ENCODE measurements around the gene ETV7.
"Not testable (repeated sequence)": the region's sequence is repeated elsewhere in the genome, so short reads cannot be mapped to it uniquely, and the experiment has no call there.

Gene ETV7

GRCh38 chr6:36339146-36339545 lies 48.3 kb downstream of the ETV7 start:
- no peak for DNase-seq (ENCODE audit: low read depth)

DNA sequence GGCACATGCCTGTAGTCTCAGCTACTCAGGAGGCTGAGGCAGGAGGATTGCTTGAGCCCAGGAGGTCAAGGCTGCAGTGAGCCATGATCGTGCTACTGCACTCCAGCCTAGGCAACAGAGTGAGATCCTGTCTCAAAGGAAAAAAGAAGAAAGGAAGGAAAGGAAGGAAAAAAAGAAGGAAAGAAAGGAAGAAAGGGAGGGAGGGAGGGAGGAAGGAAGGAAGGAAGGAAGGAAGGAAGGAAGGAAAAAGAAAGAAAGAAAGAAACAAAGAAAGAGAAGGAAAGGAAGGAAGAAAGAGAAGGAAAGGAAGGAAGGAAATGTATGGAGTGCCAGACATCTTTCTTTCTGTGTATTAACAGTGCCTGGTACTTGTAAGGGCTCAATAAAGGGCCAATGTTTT lies 49.2 kb downstream of the ETV7 start:
- DNase-seq (ENCODE audit: low read depth) = not testable (repeated sequence)

DNA sequence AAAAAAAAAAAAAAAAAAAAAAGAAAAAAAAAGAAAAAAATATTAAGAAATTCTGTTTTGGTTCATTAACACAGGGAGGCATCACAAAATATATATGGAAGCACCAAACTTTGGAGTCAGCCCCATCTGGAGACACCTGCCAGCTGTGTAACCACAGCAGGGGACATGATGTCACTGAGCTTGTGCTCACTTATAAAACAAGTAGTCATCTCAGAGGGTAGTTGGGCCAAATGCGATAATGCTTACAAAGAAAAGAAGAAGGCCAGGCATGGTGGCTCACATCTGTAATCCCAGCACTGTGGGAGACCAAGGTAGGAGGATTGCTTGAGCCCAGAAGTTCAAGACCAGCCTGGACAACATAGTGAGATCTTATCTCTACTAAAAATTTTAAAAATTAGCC lies 49.7 kb downstream of the ETV7 start:
- no peak for DNase-seq (ENCODE audit: low read depth)

GRCh38 chr6:36336779-36337241 lies 50.7 kb downstream of the ETV7 start, which contains the start of gene BNIP5:
Gene BNIP5 (minus strand): TSS chr6:36336888. CDS start chr6:36330690, 6,198 bp downstream.
- no peak for DNase-seq (ENCODE audit: low read depth)

GRCh38 chr6:36336208-36336710 lies 51.2 kb downstream of the ETV7 start:
- DNase-seq (ENCODE audit: low read depth) = no peak

GRCh38 chr6:36335465-36336207 lies 51.8 kb downstream of the ETV7 start:
- DNase-seq (ENCODE audit: low read depth) = no peak

DNA sequence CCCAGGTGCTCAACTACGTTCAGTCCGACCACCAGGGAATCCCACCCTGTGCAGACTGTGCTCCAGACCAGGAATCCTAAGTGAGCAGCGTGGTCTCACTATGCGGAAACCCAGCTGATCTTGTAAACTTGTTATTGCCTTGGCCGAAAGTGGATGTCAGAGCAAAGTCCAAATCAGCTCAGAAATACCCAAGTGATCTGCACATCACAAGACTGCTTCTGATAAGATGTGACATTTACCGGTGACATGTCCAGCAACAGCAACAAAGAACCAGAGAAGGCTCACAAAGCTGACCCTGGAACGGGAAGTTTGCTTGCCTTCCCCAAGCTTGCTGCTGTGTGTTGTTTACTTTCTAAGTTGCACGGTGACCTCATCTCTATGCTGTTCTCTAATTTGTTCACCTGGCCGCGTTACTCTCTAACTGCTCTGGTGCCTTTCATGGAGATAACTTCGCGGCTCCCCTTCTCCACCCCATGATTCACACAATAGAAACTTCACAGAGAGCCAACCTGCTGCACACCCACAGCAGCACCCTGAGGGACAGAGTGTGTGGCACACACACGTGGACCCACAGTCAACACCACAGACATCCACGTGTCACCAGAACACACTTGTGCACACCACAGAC lies 52.5 kb downstream of the ETV7 start:
- no peak for DNase-seq (ENCODE audit: low read depth)

DNA sequence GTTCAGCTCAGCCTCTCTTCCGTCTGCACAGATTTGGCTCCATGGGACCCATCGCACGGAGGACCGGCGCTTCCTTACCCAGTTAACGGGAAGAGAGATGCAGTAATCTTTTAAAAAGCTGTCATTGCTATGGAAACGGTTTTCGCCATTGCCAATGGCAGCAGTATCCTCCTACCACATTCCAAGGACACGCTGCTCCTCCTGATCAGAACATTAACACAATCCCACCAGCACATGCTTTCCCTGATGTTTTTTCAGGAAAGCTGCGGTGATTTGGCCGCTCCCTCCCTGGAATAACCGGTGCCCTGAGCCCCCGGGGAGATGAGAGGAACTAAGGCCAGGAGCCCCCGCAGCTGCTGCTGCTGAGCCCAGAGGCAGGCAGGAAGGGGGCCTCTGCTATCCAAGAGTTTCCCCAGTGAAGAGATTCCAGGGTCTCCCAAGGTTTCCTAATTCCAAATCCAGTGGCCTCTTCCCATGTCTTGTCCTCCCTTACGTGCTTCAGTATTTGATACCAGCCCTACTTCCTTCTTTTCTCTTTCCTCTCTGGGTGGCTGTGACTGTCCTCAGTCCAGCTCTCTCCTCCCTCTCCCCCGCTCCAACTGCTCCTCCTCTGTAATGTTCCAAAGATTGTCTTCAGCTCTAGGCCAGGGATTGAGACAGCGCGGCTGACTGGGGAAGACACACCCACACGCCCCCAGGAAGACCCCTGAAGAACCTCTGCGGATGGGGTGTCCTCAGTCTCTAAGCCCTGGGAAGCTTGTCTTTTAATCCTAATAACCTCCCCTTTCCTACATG lies 53.3 kb downstream of the ETV7 start:
- no peak for DNase-seq (ENCODE audit: low read depth)

- DNase-seq (ENCODE audit: low read depth) = no peak
Measured at GRCh38 chr6:36333171-36333895, 54.1 kb downstream of the ETV7 start.

GRCh38 chr6:36331381-36331780 lies 56.1 kb downstream of the ETV7 start:
- DNase-seq (ENCODE audit: low read depth) = no peak

DNA sequence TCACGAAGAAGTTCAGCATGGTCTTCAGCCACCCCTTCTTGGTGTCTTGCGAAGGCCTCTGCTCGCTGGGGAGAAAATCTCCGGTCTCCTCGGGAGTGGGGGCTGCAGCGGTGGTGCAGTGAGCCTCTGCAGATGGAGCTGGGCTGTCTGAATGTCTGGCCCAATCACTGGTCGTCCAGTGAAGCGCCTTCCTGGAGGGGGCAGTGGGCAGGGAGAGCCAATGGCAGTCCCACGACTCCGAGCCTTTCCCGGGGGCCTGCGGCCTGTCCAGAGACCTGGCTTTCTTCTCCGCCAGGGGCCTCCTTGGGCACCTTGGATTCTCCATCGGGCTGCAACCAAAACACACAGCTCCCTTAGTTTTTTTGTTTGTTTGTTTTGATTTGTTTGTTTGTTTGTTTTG lies 57.1 kb downstream of the ETV7 start:
- DNase-seq (ENCODE audit: low read depth) = no peak

GRCh38 chr6:36329798-36330291 lies 57.6 kb downstream of the ETV7 start:
- DNase-seq (ENCODE audit: low read depth) = no peak

DNA sequence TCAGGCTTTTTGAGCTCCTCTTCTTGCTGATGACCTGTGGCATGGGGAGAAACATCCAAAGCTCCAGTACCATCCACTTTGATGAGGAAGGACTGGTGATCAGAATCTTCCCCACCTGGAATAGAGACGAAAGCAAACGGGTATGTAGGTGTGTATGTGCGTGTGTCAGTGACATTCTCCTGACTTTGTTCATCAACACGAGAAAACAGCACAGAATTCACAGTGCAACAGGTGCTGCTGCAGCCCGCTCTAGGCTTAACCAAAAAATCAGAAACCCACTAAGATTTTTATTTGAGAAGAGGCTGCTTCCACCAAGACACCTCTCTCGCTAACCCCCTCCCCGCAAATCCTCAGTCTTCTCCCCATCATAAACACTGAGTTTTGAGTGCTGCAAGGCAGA lies 58.9 kb downstream of the ETV7 start:
- DNase-seq (ENCODE audit: low read depth) = no peak

GRCh38 chr6:36327919-36328236 lies 59.6 kb downstream of the ETV7 start:
- no peak for DNase-seq (ENCODE audit: low read depth)

- no peak for DNase-seq (ENCODE audit: low read depth)
Measured at GRCh38 chr6:36327226-36327918, 60.1 kb downstream of the ETV7 start.

GRCh38 chr6:36326356-36326995 lies 61.0 kb downstream of the ETV7 start:
- DNase-seq (ENCODE audit: low read depth) = no peak

DNA sequence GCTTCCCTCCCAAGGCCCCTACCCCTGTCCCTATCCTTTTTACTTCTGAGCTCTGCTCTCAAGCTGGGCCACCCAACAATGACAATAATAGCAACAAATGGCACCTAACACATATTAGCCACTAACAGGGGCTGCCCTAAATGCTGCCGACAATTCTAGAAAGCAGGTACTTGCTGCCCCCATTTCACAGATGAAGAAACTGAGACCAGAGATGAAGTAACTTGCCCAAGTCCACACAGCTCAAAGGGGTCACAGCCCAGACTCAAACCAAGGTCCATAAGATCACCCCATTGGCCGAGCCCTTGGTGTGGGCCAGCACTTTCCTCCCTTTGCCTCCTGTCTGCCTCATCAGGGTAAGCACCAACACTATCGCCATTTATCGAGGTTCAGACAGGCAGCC lies 62.8 kb downstream of the ETV7 start:
- no peak for DNase-seq (ENCODE audit: low read depth)

DNA sequence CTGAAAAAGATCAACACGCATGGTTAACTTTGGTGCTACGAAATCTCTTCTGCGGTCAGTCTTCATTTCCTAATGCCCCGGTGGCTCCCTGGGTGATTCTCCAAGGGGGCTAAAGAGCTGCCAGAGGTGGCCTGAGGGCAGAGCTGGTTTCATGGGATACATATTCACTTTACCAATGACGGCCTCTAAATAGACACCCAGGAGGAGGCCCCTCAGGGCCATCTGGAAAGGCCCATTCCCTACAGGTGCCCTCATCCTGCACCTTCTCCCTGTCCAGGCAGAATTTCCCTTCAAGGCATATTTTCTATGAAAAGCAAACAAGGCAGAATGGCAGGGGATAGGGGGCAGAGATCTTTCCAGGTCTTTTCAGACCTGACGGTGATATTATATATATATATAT lies 63.3 kb downstream of the ETV7 start:
- no peak for DNase-seq (ENCODE audit: low read depth)

DNA sequence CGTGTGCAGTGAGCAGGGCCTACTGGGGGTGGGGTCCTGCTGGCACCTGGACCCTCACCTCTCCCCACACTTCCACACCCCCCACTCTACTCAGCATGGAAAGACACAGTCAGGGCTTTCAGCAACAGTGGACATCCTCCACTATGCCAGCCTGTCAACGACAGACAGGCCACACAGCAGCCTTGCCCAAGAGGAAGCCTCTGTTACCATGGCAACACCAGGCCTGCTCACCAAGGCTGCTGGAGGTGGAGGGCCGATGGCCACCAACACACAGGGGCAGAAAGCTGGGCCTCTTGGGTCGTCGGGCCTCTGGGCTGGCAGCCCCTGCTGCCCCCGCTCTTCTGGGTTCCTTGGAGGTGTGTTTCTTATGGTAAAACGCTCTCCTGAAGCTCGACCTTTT lies 64.4 kb downstream of the ETV7 start:
- DNase-seq (ENCODE audit: low read depth) = no peak

DNA sequence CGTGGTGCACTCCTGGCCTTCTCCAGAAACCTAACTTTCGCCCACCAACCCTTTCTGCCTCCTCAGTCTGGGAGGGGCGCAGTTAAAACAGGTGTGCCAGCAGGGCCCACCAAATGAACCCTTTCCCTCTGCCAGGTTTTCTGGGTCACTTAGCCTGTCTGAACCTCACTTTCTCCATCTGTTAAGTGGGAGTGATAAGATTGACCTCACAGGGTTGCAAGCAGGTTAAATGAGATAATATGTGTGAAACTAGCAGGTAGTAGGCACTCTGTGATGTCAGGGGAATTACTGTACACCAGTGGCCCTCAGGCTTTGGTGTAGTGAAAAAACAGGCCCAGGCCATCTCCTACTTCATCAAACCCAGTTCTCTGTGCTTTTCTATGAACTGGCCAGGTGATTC lies 64.9 kb downstream of the ETV7 start:
- no peak for DNase-seq (ENCODE audit: low read depth)

DNA sequence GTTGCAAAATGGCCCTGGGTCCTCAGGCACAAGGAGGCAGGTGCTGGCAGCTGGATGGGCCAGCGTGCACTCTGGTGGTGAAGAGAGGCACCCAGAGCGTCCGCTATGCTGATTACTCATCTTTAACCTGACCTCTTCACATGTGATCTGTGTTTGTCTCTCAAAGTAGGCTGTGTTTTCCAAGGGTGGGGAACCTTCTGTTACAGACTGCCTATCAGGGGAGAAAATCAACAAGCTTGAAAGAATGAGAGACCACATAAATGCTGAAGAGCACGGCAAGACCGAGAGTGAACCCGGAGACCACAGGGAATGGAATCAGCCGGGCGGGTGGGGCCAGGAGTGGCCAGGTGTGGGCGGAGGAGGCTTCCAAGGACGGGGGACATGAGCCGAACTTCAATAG lies 67.0 kb downstream of the ETV7 start:
- no peak for DNase-seq (ENCODE audit: low read depth)

Measured in T follicular helper cell (primary cell).